NCI-H1694 (cell line): Measurements from ENCODE around the gene TXN2.
A peak's percentile ranks its signal among the peaks of the same experiment; 100 is the strongest.
"Not testable (repeated sequence)": the region's sequence is repeated elsewhere in the genome, so short reads cannot be mapped to it uniquely, and the experiment has no call there.

Source experiments
- DNase-seq: peaks from one replicate; lab custom pipeline; 2025; lab: John Stamatoyannopoulos, UW

Gene TXN2, protein sequence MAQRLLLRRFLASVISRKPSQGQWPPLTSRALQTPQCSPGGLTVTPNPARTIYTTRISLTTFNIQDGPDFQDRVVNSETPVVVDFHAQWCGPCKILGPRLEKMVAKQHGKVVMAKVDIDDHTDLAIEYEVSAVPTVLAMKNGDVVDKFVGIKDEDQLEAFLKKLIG

DNA sequence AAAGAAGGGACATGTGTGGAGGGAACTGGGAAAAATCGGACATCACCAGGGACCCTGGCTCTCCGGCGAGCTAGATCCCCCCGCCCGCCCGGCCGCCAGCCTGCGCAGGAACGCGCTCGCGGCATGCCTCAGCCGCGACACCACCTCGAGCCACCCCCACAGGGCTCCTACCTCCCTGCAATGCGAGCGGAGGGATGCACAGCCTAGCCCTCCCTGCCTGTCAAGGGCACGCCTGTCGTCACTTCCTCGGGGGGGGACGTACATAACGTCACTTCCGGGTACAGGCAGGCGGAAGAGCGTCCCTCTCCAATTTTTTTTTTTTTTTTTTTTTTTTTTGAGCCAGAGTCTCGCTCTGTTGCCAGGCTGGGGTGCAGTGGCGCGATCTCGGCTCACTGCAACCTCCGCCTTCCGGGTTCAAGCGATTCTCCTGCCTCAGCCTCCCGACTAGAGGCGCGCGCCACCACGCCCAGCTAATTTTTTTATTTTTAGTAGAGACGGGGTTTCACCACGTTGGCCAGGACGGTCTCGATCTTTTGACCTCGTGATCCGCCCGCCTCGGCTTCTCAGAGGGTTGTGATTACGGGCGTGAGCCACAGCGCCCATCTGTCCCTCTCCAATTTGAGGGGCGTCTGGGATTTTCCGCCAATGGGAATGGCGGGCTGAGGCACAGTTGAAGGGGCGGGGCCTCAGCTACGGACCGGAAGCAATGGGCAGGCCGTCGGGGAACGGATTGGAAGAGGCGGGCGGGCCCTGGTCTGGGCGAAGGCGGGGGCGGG lies at the start of gene TXN2:
TSS of gene TXN2 (minus strand) at position 248 of the 776 bp plus-strand sequence. CDS start 803 bp downstream, outside the sequence.
- DNase-seq = peak; percentile 85

DNA sequence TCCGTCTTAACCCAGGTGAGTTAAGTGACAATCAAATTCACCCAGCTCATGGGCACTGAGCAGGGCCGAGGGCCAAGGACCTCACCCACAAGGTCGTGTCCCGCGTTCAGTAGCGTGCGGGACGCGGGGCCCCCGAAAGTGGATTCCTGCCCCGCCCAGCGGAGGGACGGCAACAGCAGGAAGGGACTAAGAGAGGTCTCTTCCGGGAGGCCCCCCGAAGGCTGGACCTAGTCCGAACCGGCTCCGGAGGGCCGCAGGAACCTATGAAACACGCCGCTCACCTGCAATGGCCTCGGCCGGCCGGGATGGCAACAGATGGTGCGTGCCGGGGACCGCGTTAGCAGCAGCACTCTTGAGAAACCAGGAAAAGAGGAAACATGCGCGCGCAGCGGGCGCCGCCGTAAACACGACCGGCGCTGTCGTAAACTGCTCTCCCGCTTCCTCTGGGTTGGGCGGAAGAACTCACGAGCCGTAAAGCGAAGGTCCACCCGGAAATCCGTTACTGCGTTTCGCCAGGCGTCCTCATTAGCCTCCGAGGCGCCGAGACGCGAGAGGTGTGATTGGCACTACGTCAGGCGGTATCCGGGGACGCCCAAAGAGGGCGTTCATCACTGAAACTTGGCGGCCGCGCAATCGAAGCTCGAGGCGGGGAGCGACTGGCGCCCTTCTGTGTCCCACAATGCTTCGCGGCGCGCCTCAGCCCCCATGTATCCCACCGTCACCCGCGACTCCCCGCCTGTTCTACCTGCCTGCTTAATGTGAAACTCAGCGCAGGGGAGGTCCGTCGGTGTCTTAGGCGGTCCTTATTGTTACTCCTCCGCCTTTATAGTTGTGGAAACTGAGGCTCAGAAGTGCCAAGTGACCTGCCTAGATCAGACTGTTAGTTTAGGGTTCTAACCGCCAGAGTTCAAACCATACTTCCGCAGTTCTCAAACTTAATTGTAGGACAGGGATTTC lies 47.6 kb upstream of the TXN2 start, which contains the start of gene EIF3D:
TSS of gene EIF3D (minus strand) at position 372 of the 957 bp plus-strand sequence. CDS start 3,045 bp downstream, outside the sequence.
- peak; percentile 97 for DNase-seq

DNA sequence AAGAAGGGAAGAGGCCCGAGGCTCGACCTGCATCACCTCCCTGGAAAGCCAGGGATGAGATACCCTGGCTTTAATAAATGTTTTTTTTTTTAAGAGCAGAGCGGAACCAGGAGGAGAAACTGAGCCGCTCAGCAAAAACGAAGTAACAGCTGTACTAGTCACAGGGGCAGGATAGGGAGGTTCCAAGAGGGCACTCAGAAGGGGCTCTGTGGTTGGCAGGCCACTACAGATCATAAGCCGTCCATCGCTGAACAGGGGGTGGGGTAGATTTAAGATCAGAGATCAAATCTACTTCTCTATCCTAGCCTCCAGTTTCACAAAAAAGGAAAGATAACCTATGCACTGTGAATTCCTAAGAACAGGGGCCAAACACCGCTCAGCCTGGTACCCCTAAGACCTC lies 46.9 kb upstream of the TXN2 start:
- DNase-seq = no peak

DNA sequence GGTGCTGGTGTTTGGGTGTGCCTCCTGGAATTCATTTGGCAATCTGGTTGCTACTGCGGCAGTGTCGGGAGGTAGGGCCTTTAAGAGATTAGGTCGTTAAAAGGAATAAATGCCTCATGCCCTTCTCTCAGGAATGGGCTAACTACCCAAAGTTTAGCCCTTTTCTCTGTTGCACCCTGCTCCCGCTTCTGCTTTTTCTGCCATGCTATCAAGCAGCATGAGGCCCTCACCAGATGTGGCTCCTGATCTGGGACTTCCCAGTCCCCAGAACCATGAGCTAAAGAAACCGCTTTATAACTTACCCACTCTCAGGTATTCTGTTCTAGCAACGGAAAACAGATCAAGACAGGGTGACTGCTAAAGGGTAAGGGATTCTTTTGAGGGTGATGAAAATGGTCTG lies 41.2 kb upstream of the TXN2 start:
- DNase-seq = no peak

DNA sequence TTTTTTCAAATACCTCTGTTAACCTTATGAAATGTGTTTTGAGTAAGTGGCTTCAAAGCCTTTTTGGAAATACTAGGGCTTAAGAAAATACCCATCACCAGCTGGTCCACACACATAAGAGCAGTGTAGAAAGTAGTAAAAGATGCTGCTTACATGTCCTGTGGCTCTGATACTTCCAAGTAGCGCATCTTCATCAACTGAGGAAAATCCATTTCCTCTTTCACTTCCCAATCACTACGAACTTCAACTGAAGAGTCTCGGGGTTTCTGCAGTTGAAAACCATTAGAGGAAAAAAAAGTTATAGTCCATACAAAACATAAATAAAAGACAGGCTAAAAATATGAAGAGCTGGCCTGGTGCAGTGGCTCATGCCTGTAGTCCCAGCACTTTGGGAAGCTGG lies 39.0 kb upstream of the TXN2 start:
- DNase-seq = no peak

DNA sequence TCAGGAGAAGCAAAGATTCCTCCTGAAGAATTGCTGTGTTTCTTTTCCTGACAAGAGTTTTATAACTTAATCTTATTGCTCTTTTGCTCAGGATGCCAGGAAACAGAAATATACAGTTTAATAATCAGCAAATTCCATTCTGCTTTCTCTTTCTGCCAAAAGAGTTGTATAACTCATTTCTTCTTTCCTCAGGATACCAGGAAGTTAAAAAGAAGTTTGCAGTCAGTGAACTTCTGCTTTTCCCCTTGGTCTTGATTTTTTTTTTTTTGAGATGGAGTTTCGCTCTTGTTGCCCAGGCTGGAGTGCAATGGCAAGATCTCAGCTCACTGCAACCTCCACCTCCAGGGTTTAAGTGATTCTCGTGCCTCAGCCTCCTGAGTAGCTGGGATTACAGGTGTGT lies 38.5 kb upstream of the TXN2 start:
- DNase-seq = not testable (repeated sequence)

DNA sequence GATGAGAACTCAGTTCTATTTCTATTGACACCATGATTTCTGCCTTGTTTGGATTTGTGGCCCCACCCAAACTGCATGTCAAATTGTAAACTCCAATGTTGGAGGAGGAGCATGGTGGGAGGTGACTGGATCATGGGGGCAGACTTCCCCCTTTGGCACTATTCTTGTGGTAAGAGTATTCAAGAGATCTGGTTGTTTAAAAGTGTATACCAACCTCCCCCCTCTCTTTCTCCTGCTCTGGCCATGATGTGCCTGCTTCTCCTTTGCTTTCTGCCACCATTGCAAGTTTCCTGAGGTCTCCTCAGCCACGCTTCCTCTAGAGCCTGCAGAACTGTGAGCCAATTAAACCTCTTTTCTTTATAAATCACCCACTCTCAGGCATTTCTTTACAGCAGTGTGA lies 33.3 kb upstream of the TXN2 start:
- DNase-seq = no peak

DNA sequence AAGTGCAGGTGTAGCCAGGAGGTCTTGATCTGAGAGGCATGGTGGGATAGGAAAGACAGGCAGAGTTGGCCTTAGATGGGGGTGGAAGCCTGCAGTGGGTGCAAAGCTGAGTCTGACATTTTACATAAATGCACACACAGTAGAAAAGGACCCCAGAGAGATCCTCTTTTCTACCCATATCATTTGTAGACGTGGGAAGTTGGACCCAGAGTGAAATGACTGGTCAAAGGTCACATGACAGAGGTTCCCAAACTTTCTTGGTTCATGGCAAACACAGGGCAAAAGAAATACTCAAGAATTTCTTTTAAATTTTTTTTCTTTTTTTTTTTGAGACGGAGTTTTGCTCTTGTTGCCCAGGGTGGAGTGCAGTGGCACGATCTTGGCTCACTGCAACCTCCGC lies 31.6 kb upstream of the TXN2 start:
- DNase-seq = no peak

DNA sequence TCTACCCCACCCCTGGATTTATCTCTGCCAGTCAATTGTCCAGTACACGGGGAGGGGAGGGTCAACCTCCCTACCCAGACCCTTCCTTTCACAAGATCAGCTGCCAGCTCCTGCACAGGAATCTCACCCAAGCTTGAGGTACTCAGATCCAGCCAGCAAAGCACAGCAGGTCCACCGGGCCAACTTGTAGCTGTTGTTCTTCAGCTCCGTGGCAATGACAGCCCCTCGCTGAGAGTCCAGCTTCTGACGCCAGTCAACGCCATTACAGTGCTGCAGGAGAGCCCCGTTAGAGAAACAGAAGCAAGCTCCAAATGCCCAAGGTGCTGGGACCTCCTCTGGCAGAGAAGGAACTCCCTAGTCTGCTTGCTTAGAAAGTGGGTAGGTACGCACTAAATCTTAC lies 30.9 kb upstream of the TXN2 start:
- no peak for DNase-seq

DNA sequence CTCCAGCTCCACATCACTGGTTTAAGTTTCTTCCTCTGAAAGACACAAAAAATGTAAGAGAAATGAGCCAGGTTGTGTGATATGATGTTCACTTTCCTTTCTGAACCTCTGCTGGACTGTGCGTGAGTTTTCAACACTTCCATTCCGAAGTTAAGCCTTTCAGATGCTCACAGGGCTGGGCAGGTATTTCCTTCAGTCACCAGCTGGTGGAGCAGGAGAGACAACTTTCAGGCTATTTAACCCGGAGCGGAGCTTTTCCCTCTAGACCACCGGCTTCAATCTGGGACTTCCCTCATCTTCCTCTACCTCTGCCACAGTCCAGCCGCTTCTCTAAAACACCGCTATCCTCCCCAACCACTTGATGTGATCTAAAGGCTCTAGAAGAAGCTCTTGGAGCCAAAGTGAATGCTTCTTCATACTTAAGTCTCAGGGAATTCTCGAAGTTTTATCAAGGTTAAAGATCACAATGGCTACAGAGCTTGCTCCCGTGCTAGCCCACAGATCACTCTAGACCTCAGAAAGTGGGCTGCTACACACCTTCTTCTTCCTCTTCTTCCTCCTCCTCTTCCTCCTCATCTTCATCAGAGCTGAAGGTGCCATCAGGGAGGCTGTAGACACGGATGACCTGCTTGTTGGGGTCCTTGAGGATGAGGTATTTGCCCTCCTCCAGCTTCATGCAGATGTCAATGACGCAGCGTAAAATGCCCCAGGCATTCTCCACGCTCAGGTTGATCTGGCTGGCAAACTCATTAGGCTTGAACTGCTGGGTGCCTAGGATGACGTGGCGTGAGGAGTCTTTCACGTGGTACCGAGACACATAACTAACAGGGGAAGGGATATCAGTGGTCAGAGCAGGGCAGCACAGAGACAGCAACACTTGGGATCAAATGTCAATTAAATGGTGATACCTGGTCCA lies 29.8 kb upstream of the TXN2 start:
- peak; percentile 34 for DNase-seq

DNA sequence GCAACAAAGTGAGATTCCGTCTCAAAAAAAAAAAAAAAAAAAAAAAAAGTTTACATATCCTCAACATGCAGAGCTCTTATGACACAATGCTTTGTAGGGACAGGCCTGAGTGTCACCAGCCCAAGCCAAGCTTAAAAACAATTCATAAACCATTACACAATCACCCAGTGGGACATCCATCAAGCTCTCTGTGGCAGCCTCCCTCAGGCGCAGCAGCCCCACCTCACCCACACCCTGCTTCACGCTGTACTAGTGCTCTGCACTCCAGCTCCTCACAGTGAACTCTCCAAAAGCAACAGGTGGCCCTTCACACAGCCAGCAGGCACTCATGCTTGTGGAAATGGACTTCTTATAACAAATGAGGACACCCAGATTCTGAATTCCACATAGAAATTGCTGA lies 28.9 kb upstream of the TXN2 start:
- no peak for DNase-seq

DNA sequence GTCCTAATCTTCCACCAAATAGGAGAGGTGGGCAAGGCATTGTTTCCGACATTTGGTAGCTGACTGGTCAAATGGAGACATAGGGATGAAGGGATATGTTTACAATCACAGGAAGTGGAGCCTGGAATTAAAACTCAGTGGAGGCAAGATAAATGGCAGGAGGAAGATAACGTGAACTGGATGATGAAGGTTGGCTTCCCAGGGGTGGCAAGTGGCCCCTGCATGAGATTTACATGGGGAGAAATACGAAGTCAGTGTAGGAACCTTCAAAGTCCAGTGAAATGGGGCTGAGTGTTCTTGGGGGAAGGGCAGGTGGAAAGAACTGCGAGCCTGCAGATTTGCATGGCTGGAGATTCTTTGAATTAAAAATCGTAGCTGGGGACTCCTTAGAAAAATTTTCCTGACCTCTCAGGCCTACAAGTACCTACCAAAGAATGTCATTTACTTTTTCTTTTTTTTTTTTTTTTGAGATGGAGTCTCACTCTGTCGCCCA lies 26.1 kb upstream of the TXN2 start:
- no peak for DNase-seq

DNA sequence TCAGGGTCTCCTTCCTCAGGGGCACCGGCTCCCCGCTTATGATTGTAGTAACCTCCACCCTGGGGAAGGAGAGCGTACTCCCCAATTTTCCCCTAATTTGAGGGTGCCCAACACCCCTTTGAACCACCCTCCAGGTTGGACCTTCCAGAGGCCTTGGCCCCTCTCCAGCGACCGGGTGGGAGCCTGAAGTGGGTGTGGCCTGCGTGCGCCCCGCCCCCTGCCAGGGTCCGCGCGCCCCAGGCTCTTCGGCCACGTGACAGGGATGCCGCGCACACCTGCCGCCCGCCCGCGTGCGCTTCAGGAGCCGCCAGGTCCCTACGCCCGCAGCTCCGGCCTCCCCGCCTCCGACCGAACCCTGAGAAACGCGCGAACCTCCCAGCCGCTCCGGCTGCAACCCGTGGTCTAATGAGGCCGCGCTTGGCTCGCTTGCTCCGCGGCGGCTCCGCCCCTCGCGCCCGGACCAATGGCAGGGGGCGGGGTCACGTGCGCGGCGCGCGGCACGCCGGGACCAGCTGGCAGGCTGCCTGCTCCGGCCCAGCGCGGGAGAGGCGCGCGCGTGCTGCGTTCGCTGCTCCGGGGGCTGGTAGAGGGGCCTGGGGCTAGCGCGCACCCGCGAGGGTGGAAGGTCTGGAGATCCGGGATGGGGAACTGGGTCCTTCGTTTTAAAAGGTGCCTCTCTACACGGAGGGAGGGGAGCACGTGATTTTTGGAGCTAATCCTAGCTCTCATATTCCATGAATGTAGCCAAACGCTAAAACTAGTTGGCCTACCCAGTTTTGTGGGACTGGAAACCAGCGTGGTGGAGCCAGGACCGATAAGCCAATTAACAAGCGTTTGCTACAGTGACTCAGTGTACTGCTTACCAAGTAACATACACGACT lies 25.4 kb upstream of the TXN2 start, which contains the start of gene FOXRED2:
TSS of gene FOXRED2 (minus strand) at position 404 of the 881 bp plus-strand sequence. CDS start 618 bp downstream, outside the sequence.
- DNase-seq = peak; percentile 57

DNA sequence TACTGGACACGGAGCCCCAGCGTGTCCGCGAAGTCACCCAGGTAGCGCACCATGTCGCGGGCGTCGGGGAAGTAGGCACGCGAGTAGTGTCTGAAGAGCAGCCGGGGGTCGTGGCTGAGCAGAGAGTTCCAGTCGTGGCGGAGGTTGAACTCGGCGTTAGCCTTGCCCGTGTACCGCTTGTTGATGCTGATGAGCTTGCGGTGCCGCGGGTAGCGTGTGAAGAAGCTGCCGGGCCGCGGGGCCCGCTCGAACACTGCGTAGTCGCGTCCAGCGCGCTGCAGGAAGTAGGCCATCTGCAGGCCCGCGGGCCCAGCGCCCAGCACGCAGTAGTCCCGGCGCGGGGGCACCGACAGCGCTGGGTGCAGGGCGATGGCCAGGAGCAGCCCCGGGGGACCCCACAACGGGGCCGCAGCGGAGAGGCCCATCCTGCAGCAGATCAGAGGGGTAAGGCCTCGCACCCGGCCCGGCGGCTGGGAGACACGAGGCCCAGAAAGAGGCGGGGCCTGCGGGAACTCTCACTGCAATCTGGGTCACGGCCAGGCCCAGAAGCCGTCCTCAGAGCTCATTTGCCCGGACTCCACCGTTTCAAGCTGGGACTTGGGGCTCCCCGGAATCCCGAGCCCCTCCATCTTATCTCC lies 24.7 kb upstream of the TXN2 start:
- no peak for DNase-seq

DNA sequence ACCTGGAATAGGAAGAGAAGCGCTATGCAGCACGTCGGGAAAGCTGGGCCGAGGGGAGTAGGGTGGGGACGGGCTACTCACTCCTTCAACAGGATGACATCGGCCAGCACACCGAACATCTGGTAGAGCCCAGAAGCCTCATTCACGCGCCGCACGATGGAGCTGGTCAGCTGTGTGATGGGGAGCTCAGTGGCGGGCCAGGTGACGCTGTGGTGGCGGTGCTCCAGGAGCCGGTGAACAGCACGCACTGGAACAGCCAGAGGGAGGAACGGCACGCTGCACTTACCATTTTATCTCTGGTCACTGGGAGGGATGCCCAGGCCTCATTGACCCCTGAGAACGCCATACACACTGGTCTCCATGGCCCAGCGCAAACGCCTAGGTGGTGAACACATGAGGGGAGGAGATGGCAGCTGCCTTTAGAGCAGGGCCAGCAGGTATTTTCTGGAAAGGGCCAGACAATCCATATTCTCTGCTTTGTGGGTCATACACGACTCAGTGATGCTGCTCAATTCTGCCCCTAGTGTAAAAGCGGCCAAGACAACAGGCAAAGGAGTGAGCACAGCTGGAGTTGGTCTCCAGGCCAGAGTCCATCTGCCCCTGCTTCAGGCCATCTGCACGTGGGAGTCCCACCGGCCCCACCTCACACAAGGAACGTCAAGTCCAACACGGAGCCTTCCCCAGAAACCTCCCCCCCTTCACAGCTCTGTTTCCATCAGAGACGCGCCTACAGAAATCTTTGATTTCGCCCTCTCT lies 16.6 kb upstream of the TXN2 start:
- DNase-seq = no peak

DNA sequence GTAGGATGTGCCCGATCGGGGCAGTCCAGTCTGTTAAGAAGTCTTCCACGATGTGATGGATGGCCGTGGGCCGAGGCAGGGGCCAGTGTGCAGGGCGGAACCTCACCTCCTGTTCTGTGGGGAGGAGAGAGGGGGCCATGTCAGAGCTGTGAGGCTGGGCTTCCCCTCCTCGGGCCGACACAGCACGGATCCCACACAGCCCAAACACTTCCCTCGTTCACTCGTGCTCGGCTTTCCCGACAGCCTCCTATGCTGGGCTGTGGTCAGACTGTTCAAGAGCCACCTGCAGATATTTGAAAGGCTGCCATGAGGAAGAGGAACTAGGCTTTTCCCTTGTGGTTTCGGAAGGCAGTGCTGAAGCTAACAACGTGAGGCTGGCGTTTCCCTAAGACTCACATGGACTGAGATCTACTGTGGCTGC lies 12.3 kb upstream of the TXN2 start:
- DNase-seq = no peak

DNA sequence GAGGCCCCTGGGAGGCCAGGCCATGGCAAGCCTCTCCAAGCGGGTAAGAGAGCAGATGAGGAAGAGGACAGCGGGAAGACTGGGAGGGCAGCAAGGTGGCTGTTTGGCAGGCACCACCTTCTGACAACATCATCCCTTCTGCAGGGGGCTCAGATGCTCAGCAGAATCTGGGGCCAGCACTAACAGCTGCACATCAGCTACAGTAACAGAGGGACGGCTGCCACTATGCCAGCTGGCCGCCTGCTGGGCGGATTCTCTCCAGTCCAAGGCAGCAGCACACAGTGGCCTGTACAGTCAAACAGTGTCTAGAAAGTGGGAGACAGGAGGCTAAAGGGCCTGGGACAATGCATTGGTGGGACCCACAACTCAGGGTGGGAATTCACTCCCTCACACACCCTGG lies 10.7 kb upstream of the TXN2 start:
- peak; percentile 60 for DNase-seq

DNA sequence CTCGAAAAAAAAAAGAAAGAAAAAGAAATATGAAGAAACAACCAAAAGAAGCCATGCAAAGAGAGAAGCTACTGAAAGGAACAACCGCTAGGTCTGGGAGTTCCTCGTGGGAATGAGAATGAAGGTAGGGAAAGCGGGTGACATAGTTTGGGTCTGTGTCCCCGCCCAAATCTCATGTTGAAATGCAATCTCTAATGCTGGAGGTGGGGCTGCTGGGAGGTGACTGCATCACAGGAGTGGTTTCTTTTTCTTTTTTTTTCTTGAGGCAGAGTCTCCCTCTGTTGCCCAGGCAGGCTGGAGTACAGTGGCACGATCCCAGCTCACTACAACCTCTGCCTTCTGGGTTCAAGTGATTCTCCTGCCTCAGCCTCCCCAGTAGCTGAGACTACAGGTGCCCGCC lies 9.7 kb upstream of the TXN2 start:
- DNase-seq = no peak
